Epithelial cell of proximal tubule (primary cell): Measurements from ENCODE around the gene EHD3. TPM values are rescaled to one million over a fixed set of nuclear protein-coding genes. Genes with fewer than 3 reads are reported as not detected.

Source experiments
- DNase-seq: peaks from one replicate; pipeline ENCODE4 v3.0.0-alpha.2; 2011; ENCODE audit warnings: low read depth
- H3K4me3 ChIP-seq: 2 replicates; pipeline ENCODE4 v1.5.1; 2011; ENCODE audit warnings: low read depth, mild to moderate bottlenecking, low read length
- CTCF ChIP-seq: conservative IDR thresholded peaks from 2 replicates; pipeline ENCODE4 v1.5.1; 2012; ENCODE audit warnings: low read depth, mild to moderate bottlenecking, low read length
- total RNA-seq: library from RNA; depleted of rRNA; stranded (reverse); fragments of >200 nt; gene quantifications from 2 replicates; pipeline ENCODE4 v1.2.3, GENCODE V29; 2015

The EHD3 gene
- total RNA-seq, 1 donor from 2014 or later: 4.6 TPM

- no peak overlapping the region for H3K4me3 ChIP-seq
- no peak for TF ChIP-seq CTCF
- DNase-seq: no peak
Measured at GRCh38 chr2:31192396-31192795, 41.6 kb upstream of the EHD3 start.

GRCh38 chr2:31192851-31193392, 41.0 kb upstream of the EHD3 start:
- H3K4me3 ChIP-seq: no peak overlapping the region
- TF ChIP-seq CTCF: no peak
- DNase-seq: no peak

- no peak overlapping the region for H3K4me3 ChIP-seq
- DNase-seq: no peak
- no peak for TF ChIP-seq CTCF
Measured at GRCh38 chr2:31193806-31194205, 40.1 kb upstream of the EHD3 start.

GRCh38 chr2:31196622-31197021, 37.3 kb upstream of the EHD3 start:
- DNase-seq: no peak
- no peak overlapping the region for H3K4me3 ChIP-seq
- no peak for TF ChIP-seq CTCF

GRCh38 chr2:31197166-31197565, 36.8 kb upstream of the EHD3 start:
- DNase-seq: no peak
- no peak overlapping the region for H3K4me3 ChIP-seq
- TF ChIP-seq CTCF: no peak

GRCh38 chr2:31197669-31198068, 36.3 kb upstream of the EHD3 start:
- H3K4me3 ChIP-seq: no peak overlapping the region
- DNase-seq: no peak
- no peak for TF ChIP-seq CTCF

GRCh38 chr2:31199206-31199605, 34.7 kb upstream of the EHD3 start:
- no peak for TF ChIP-seq CTCF
- DNase-seq: no peak
- H3K4me3 ChIP-seq: no peak overlapping the region
